HG03064 (cell line): ENCODE measurements around the gene GPR107.

Experiments
- ATAC-seq: cut with Tn5 transposase; IDR thresholded peaks from one replicate; pipeline ENCODE4 v1.9.1; 2021; ENCODE audit warnings: low read depth; ENCODE audit not compliant: unreplicated experiment

The GPR107 gene

DNA sequence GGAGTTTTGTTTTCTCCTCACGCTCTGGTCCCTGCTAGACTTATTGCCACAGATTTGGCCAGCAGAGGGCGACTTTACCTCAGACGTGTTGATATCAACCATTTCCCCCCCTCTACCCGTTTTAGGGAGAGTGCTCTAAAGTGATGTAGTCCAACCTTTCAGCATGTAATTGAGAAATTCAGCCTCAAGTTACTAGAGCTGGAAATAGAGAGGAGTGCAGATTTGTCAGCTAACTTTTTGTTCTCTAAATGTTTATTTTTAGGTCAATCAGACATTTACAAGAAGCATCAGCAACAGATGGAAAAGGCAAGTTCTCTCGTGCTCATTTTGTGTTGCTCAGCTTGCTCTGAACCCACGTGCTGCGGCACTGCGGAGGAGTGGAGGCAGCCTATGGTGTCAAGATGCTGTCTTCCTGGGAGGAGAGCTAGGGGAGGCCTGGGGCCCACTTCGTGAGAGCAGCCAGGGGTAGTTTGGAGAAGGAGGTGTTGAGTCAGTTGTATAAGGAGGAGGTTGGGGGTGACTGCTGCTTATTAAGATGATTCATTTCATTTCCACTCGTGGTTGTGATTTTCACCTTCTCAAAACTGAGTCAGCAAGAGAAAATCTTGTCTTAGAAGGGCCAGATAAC, 53.6 kb downstream of the GPR107 start:
- no peak for ATAC-seq

DNA sequence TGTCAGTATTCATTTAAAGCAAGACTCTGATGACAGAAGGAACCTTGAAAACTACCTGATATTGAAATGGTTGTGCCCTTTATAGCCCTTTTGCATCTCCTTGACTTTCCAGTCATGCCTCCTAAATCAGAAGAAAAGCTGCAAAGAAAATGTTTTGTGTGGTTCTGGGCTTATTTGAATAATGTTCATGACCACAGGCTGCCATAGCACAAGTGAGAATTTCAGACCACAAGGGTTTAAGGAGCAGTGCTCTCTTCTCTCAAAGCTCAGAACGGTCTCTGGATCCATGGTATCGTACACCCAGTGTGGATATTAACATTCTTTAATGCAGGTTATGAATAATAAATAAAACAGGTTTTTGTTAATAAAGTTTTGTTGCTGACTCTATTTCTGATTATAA, 54.2 kb downstream of the GPR107 start:
- ATAC-seq: no peak

DNA sequence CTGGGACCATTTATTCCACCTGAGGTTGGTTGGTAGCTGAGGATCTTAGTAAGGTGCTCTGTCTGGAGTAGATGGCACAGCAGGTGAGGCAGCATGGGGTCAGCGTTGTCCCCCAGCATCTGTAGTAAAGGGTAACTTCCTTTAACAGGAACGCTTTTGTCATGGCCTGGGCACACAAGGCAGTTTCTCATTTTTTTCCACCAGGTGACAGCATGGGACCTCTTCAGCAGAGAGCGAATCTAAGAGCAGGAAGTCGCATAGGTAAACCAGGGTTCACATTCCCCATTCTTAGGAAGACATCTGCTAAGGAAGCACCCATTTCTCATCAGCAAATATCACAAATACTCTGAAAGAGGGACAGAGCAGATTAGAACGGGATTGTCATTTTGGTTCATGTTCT, 56.5 kb downstream of the GPR107 start:
- no peak for ATAC-seq

DNA sequence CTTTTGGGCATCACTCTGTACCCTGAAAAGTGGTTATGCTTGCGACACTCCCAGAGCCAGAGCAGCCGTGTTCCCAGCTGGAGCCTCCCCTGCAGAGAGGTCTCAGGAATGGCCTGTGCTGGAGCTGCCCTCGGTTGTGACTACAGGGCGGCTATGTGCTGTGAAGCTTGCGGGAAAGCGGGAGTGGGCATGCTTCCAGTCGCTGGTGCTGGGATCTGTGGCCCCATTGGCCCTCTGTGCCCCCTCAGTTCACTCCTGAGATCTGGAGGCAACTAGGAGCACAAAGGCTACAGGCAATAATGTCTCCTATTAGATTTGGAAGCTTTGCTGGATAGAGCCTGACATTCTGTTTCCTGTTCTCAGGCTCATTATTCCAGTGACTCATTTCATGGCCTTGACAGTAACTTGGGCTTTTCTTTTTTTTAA, 56.9 kb downstream of the GPR107 start:
- ATAC-seq: no peak

DNA sequence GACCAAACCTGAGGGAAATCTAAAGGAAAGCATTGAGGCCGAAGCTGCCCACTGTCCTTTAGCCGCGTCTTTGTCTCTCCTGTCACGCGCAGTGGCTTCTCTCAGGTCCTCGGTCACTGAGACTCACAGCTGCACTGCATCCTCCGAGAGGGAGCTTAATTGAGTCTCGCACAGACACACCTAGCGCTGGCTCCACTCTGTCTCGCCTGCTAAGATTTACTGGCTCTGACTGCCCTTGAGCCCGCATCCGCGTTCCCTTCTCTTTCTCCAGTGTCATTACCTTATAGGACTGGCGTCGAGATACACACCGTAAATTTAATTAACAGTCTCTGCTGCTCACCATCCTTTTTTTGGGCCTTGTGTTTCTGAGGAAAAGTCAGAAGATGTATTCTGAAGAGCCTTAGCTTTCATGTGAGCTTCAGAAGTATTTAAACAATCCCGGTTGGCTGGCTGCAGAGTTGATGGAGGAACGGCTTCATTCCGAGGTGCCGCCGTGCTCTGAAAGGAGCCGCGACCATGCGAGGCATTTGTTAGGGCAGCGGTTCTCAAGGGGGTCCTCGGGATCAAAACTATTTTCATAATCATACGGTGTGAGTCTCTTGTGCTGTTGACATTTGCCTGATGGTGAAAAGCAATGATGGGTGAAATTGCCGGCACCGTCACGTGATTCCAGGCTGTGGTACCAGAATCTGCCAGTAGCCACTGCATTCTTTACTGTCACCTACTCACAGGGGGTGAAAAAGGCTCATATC, 58.3 kb downstream of the GPR107 start:
- no peak for ATAC-seq

DNA sequence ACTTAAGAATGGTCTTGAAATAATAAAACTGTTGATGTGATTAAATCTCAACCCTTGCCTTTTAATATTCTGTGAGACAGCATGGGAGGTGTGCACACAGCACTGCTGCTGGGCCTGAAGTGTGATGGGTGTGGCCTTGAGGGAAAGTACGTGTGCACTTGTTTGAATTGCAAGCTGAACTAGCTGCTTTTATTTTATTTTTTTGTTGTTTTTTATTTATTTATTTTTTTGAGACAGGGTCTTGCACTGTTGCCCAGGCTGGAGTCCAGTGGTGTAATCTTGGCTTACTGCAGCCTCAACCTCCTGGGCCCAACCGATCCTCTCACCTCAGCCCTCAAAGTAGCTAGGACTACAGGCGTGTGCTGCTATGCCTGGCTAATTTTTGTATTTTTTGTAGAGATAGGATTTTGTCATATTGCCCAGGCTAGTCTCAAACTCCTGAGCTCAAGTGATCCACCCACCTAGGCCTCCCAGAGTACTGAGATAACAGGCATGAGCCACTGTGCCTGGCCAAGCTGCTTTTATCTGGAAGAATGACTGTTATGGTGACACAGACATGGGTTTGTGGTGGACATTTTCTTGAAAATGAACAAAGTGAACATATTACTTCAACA, 58.9 kb downstream of the GPR107 start:
- no peak for ATAC-seq

DNA sequence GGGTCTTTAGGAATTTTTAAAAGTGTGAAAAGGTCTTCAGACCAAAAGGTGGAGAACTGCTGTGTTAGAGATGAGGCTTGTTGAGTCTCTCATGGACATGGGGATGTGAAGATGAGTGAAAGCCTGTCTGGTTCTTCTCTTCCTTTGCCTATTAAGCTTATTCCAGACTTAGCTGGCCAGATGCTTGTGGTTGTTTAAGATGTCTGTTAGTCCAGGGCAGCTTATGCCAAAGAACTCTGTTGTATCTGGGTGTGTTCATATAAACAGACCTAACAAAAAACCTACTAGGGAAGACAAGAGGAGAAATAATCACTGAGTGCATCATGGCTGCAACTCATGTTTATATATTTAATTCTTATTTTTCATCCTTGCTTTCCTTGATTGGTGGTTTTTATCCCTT, 61.0 kb downstream of the GPR107 start:
- no peak for ATAC-seq

DNA sequence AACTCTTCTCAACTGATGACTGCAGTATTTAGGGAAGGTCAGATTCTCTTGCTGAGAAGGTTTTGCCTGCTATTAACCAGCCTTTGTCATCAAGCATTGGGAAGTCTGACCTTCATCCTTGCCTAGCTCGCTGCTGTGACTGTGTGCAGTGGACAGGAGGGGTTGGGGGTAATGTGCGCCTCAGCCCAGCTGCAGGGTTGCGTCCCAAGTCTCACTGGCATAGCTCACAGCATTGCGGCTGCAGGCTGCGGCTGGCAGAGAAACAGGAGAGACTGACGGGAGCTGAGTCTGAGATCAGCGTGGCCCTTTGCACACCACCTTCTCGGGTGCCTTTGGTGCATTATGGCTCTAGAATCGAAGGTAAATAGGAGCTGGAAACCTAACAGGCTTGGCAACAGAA, 62.6 kb downstream of the GPR107 start:
- no peak for ATAC-seq

DNA sequence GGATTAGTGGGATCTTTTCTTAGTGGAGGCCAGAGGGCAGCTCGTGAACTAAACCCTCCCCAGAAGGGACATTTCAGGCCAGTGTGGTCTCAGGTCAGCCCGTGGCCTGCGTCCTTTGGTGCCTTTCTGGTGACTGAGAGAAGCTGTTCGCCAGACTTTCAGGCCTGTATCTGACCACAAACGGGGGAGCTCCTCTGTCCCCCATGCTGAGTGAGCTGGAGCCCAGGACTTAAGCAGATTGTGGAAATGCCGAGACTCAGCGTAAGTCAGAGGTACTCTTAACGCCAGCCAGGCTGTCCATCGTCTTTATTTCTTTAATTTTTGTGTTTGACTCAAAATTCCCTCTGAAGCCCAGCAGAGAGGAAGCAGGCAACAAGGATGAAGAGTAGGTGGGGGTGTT, 63.7 kb downstream of the GPR107 start:
- no peak for ATAC-seq

DNA sequence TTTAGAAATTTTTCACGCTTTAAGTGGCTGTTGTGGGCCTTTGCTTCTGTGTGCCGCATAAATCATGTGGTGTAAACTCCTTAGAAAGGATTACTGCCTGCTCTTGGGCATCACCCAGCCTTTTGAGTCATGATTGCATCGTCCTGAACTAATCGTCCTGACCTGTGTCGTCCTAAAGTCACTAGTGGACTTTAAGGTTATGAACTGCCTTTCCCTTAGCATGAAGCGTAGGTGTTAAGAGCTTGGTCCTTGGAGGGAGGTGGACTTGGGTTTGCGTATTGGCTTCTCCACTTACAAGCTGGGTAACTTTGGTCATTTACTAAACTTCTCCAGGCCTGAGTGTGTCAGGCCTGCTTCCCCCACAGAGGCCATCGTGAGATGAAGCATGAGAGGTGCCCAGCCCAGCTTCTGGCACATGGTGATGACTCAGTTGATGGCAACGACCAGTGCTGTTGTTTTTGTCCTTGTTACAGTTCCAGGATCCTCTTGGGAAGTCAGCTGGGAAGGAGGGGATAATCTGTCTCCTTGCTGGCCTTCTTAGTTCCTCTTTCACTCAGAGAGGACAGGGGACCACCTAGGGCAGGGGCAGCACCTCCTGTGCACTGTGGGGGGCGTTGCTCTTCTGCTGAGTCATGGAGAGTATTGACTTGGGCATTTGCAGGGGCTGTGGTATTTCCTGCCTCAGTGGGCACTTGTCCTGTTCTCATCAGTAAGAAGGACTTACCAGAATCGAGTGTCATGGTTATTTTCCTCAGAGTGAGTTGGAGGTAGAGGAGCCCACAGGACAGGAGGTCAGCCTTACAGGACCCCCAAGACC, 64.3 kb downstream of the GPR107 start:
- ATAC-seq: no peak

DNA sequence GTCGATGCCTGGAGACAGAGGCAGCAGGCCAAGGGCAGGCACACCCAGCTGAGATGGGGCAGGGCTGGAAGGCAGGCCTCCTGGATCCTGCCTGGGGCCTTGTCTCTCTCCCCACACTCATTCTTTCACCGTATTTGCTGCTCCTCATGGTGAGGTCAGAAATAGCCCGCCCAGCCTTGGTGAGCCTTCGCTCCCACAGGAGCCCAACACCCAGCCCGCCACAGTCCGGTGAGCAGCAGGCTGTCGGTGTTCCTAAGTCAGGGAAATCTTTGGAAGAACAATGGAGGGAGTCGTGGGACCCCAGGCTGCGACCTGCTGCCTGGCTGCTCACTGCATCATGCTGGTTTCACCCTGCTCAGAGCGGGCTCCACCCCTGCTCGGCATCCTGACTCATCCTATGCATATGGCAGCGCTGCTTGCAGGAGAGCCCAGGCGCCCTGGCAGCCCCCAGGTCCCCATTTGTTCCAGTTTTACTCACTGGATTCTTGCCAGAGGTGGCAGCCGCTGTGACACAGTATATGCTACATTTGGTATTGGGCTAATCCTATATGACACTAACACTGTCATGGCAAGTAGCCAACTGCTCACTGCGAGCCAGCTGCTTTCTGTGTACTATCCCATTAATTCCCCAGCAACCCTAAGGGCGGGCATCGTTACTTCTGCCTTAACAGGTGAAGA, 65.3 kb downstream of the GPR107 start:
- no peak for ATAC-seq

DNA sequence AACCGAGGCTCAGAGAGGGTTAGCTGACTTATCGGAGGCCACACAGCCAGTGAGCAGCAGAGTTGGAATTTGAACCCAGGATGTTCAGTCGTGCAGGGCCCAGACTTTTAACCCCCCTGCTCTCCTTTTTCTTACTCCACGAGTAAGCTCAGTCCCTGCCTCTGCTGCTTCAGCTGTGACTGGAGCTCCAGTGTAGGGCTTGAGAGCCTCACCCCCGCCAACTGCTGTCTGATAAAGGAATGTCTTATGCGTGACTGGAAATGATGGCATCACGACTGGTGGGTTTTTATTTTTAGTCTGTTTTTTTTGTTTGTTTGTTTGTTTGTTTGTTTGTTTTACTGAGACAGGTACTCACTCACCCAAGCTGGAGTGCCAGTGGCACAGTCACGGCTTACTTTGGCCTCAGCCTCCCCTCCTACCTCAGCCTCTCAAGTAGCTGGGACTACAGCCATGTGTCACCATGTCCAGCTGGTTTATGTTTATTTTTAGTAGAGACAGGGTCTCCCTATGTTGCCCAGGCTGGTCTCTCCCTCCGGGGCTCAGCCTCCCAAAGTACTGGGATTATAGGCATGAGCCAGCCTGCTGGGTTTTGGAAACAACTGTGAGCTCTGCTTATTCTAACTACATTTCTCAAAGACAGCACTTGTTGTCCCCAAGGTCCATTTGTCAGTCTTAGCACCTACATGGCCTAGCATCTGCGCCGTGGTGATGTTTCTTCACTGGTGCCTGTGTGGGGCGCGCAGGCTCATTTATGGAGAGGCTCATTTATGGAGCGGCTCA, 66.0 kb downstream of the GPR107 start:
- no peak for ATAC-seq

DNA sequence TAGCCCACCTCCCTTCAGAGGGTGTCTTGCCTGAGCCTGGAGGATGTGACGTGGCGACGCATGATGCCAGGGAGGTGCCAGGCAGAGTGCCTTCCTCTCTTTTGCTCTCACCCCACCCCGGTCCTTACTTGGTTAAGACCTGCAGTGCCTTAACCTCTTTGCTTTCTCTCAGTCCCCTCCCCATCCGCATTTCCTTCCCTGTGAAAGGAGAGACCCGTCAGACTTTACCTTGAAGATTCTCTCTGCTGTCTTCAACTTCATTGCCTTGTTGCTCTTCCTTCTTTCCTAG, 66.5 kb downstream of the GPR107 start:
- ATAC-seq: no peak

DNA sequence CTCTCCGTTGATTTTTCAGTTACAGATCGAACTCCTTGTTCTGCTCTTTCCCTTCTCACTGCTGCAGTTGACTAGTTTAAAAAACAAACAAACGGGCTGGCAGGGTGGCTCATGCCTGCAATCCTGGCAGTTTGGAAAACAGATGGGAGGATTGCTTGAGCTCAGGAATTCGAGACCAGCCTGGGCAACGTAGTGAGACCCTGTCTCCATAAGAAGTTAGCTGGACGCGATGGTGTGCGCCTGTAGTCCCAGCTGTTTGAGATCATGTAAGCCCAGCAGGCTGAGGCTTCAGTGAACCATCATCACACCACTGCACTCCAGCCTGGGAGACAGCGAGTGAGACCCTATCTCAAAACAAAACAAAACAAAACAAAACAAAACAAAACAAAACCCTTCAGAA, 67.1 kb downstream of the GPR107 start:
- no peak for ATAC-seq

DNA sequence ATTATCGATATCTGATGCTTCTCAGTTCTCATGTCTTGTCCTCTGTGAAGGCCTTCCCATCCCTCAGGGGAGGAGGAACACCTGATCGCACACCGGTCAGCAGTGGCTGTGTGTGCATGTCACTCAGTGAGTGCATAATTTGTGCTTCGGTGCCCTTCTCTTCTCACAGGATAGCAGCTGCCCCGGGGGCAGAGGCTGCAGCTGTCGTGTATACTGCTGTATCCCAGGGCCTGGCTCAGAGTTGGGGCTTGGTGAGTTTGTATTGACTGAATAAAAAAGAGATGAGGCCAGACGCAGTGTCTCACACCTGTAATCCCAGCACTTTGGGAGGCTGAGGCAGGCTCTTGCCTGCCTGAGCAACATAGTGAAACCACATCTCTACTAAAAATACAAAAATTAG, 68.8 kb downstream of the GPR107 start:
- ATAC-seq: no peak

DNA sequence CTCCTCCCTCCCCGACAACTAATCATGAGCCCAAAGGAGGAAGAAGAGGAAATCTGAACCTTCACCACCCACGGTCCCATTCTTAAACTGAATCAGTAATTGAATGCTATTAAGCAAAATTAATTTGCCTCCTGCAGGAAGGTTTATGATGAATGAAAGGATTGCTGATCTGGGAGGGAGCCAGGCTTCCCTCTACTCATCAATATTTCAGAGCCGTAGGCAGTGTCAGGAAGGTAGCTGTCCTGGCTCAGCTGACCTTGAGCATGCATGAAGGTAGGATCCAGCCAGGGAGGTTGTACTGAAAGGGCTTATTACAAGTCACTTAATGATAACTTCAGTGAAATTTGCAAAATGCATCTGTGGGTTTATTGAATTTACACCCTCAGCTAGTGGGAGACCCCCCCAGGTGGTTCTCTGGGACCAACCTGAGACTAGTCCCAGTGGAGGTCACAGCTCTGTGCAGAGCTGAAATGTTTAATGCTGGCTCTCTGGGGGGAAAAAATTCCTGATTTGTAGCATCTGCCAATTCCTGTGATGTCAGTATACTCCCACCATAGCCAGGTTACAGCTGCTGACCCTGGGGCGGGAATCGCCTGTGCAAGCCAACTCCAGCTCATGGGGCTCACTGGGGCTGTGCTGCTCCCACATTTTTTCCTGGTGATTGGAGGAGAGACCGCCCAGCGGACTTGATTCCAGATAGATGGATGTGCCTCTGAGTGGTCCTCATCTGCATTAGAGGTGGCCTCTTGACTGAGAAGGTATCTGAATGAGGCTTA, 70.6 kb downstream of the GPR107 start:
- no peak for ATAC-seq

DNA sequence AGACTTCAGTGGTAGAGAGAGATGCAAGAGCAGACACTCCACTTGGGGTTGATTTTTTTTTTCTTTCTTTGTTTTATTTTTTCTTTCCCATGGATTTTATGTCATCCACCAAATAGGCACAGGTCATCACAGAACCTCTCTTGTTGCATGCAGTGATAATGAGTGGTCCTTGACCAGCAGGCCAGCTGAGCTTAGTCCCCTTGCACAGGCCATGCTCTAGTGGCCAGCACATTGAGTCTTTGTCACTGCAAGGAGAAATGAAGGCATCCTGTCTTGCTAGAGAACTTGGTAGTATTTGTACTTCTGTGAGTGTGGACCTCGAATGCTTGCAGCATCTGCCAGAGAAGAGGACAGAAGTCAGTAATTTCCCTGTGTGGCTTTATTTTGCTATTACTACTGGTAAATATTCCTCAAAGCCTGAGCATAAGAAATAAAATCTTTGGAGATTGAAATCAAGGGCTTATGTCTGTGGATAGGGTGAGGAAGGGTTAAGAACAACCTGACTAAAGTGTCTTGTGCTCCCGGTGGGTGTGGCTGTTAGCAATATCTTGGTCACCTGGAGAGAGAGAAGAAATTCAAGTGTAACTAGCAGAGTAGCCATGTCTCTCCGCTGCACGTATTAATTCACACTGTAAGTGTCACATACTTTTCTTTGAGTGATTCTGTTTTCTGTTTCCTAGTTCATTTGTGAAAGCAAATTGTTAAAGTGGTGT, 73.2 kb downstream of the GPR107 start:
- no peak for ATAC-seq

DNA sequence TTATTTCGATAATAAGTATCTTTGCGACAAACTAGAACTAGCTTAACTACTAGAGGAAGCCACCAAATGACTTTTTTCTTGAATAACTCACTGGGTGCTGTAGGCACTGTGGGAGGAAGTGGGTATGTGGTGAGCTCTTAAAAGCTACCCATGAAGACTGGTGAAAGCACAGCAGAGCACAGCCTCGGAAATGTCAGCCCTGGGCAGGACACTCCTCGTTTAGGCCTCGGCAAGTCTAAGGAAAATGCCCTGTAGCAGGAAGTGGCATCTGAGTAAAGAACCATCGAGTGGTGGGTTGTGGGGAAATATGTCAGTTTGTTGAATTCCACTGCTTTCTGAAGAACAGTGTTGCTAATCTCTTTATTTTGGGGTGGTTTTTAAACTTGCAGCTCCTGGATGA, 74.5 kb downstream of the GPR107 start:
- ATAC-seq: peak; percentile 58
